HG02943 (cell line): ENCODE data around the gene GLI2.

Experiments used
- ATAC-seq: cut with Tn5 transposase; IDR thresholded peaks from one replicate; pipeline ENCODE4 v1.9.1; 2021; ENCODE audit warnings: mild to moderate bottlenecking, low read depth, moderate library complexity; ENCODE audit not compliant: unreplicated experiment

The GLI2 gene

GRCh38 chr2:120711694-120712093 is 24.0 kb upstream of the GLI2 start:
- ATAC-seq, result no peak

GRCh38 chr2:120712180-120712681 is 23.4 kb upstream of the GLI2 start:
- ATAC-seq, result no peak

- no peak for ATAC-seq
Observed at GRCh38 chr2:120715353-120715752, 20.3 kb upstream of the GLI2 start.

GRCh38 chr2:120715941-120716340 is 19.7 kb upstream of the GLI2 start:
- ATAC-seq, result no peak

GRCh38 chr2:120716641-120717585 is 18.8 kb upstream of the GLI2 start:
- no peak for ATAC-seq

- ATAC-seq, result no peak
Observed at GRCh38 chr2:120719491-120719890, 16.2 kb upstream of the GLI2 start.

- no peak for ATAC-seq
Observed at GRCh38 chr2:120720231-120720630, 15.4 kb upstream of the GLI2 start.

GRCh38 chr2:120720746-120721375 is 14.8 kb upstream of the GLI2 start:
- ATAC-seq, result no peak

- ATAC-seq, result no peak
Observed at GRCh38 chr2:120722246-120722567, 13.5 kb upstream of the GLI2 start.

- no peak for ATAC-seq
Observed at GRCh38 chr2:120722568-120723421, 12.9 kb upstream of the GLI2 start.

GRCh38 chr2:120726245-120726644 is 9.4 kb upstream of the GLI2 start:
- no peak for ATAC-seq

GRCh38 chr2:120729406-120730399 is 6.0 kb upstream of the GLI2 start:
- no peak for ATAC-seq

- ATAC-seq, result no peak
Observed at GRCh38 chr2:120731175-120731574, 4.5 kb upstream of the GLI2 start.

- no peak for ATAC-seq
Observed at GRCh38 chr2:120732506-120733237, 3.0 kb upstream of the GLI2 start.

- ATAC-seq, result no peak
Observed at GRCh38 chr2:120733238-120733932, 2.3 kb upstream of the GLI2 start.

GRCh38 chr2:120734930-120735651 is 577 bp upstream of the GLI2 start:
- ATAC-seq, result no peak

- ATAC-seq, result no peak
Observed at GRCh38 chr2:120736202-120736623, 545 bp downstream of the GLI2 start.
